ENCODE data around the gene FSTL4. TPM values are rescaled to one million over a fixed set of nuclear protein-coding genes. Genes with fewer than 3 reads are reported as not detected.

Gene FSTL4
- total RNA-seq, 2 donors from 2014 or later = 4.5 to 10.1 TPM

DNA sequence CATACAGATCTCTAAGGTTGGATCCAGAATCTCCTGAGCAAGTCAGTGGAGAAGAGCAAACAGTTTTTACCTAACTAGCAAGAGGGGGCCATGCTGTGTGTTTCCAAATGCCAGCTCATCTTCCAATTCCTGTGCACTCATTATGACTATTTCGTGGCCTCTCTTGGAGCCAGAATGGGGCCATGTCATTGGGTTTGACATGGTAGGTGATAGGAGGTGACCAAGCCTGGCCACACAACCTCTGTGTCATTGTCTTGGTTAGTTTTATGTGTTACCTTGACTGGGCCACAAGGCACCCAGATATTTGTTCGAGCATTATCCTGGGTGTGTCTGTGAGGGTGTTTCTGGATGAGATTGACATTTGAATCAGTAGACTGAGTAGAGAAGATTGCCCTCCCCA, 354.4 kb downstream of the FSTL4 start:
- intact Hi-C loops (cut with DNase I) = no loop called here
- WGBS = 94% methylated on average over 2 of the region's 2 CpGs
- H3K4me1 ChIP-seq (replicated peaks) = no peaks in the 10 kb centered on the region
- H3K9me3 ChIP-seq = no peaks in the 10 kb centered on the region
- DNase-seq (ENCODE audit: low spot score) = no peak
- TF ChIP-seq, protein P1, sequence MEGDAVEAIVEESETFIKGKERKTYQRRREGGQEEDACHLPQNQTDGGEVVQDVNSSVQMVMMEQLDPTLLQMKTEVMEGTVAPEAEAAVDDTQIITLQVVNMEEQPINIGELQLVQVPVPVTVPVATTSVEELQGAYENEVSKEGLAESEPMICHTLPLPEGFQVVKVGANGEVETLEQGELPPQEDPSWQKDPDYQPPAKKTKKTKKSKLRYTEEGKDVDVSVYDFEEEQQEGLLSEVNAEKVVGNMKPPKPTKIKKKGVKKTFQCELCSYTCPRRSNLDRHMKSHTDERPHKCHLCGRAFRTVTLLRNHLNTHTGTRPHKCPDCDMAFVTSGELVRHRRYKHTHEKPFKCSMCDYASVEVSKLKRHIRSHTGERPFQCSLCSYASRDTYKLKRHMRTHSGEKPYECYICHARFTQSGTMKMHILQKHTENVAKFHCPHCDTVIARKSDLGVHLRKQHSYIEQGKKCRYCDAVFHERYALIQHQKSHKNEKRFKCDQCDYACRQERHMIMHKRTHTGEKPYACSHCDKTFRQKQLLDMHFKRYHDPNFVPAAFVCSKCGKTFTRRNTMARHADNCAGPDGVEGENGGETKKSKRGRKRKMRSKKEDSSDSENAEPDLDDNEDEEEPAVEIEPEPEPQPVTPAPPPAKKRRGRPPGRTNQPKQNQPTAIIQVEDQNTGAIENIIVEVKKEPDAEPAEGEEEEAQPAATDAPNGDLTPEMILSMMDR (IDR thresholded peaks at IDR 0.05) = no peak
- TF ChIP-seq POLR2A (IDR thresholded peaks at IDR 0.05) (no peak), POLR2AphosphoS5 (IDR thresholded peaks at IDR 0.05) (no peak)
- peaks cover 2% of the 10 kb centered on the region for H3K27me3 ChIP-seq (replicated peaks; ENCODE audit: insufficient read depth)
- H3K27ac ChIP-seq = no peak overlapping the region
- H3K4me3 ChIP-seq = no peak overlapping the region
- no peaks in the 10 kb centered on the region for H3K36me3 ChIP-seq

DNA sequence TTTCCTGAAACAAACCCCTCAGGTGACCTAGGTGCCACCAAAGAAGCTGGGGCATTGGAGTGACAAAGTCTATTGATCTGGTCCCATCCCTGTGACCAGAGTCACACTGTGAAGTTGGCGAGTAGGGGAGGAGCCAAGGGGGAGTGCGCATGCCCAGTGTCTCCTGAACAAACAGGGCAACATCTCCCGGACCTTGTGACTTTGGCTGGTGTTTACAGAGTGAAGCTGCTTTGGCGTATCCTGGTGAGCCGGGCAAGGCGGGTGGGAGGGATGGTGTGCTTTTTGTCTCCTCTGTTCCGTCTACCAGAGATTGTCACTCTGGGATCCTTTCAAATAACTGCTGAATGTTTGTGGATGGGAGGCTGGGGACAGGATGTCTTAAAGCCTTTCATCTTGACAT, 356.1 kb downstream of the FSTL4 start:
- H3K4me1 ChIP-seq (replicated peaks) = no peaks in the 10 kb centered on the region
- intact Hi-C loops (cut with DNase I) = no loop called here
- no peaks in the 10 kb centered on the region for H3K9me3 ChIP-seq
- H3K27ac ChIP-seq = no peak overlapping the region
- no peaks in the 10 kb centered on the region for H3K36me3 ChIP-seq
- no peak overlapping the region for H3K4me3 ChIP-seq
- no peak for TF ChIP-seq POLR2AphosphoS5 (IDR thresholded peaks at IDR 0.05)
- no peak for TF ChIP-seq POLR2A (IDR thresholded peaks at IDR 0.05)
- TF ChIP-seq, protein P1 (IDR thresholded peaks at IDR 0.05) = no peak
- DNase-seq (ENCODE audit: low spot score) = no peak
- peaks cover 2% of the 10 kb centered on the region for H3K27me3 ChIP-seq (replicated peaks; ENCODE audit: insufficient read depth)
- 71% methylated on average over 7 of the region's 7 CpGs for WGBS

DNA sequence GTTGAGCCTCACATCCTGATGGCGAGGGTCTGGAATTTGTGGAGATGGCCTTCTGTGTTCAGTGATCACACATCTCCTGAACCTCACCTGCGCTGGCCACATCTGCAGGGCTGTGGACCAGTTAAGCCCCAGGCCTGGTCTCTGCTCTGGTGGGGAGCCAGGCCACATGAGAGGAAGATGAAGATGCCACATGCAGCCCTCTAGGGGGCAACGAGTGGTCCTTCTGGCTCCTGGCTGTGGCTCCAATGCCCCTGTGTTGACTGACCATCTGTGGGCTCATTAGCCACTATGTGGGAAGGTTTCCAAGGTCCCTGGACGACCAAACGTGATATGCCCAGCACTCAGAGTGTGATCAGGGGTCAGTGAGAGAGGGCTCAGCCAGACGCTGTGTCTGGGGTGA, 357.5 kb downstream of the FSTL4 start:
- no peaks in the 10 kb centered on the region for H3K36me3 ChIP-seq
- 85% methylated on average over 6 of the region's 6 CpGs for WGBS
- H3K9me3 ChIP-seq = no peaks in the 10 kb centered on the region
- TF ChIP-seq, protein P1 (IDR thresholded peaks at IDR 0.05) = no peak
- TF ChIP-seq POLR2A (IDR thresholded peaks at IDR 0.05) = no peak
- no peak for TF ChIP-seq POLR2AphosphoS5 (IDR thresholded peaks at IDR 0.05)
- no peak for DNase-seq (ENCODE audit: low spot score)
- H3K4me1 ChIP-seq (replicated peaks) = no peaks in the 10 kb centered on the region
- no peak overlapping the region for H3K27ac ChIP-seq
- H3K27me3 ChIP-seq (replicated peaks; ENCODE audit: insufficient read depth) = no peaks in the 10 kb centered on the region
- intact Hi-C loops (cut with DNase I) = no loop called here
- no peak overlapping the region for H3K4me3 ChIP-seq

DNA sequence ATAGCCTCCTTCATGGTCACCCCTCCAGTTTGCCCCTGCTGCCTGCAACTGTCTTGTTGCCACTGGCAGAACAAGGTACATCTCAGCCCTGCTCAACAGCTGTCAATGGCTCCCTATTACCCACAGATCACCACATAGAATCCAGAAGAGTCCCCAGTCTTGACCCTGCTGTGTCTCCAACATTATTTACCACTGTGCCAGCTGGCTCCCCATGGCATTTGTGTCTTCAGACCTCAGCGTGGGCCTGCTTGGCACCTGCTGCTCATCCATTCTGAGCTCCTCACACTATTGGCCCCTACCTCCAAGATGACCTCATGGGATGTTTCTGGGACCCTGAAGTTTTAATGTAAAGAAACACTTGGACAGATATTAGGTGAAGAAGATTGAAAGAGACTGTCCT, 358.7 kb downstream of the FSTL4 start:
- H3K27me3 ChIP-seq (replicated peaks; ENCODE audit: insufficient read depth) = no peaks in the 10 kb centered on the region
- intact Hi-C loops (cut with DNase I) = no loop called here
- WGBS = 100% methylated on average over 1 of the region's 1 CpG
- no peak for DNase-seq (ENCODE audit: low spot score)
- TF ChIP-seq POLR2AphosphoS5 (IDR thresholded peaks at IDR 0.05) (no peak), POLR2A (IDR thresholded peaks at IDR 0.05) (no peak)
- TF ChIP-seq, protein P1 (IDR thresholded peaks at IDR 0.05) = no peak
- no peaks in the 10 kb centered on the region for H3K9me3 ChIP-seq
- H3K4me3 ChIP-seq = no peak overlapping the region
- no peaks in the 10 kb centered on the region for H3K4me1 ChIP-seq (replicated peaks)
- no peak overlapping the region for H3K27ac ChIP-seq
- H3K36me3 ChIP-seq = no peaks in the 10 kb centered on the region

DNA sequence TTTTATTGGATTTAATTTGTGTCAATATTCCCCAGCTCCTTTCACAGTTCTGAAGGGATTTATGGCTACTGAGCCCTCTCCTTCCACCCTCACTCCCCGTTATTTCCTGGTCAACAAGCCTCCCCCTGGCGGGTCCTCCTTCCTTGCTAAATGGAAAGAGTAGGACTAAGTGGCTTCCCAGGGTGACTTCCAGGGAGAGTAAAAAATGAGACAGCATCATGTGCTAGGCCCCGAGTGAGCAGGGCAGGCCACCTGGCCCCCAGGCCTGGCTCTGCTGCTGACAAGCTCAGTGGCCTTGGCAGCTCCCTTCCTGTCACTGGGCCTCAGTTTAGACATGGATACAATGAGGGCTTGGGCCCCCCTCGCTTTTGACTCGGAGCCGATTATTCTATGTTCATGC, 359.3 kb downstream of the FSTL4 start:
- DNase-seq (ENCODE audit: low spot score) = no peak
- H3K27me3 ChIP-seq (replicated peaks; ENCODE audit: insufficient read depth) = no peaks in the 10 kb centered on the region
- 96% methylated on average over 6 of the region's 6 CpGs for WGBS
- intact Hi-C loops (cut with DNase I) = no loop called here
- H3K4me3 ChIP-seq = no peak overlapping the region
- H3K9me3 ChIP-seq = no peaks in the 10 kb centered on the region
- no peak overlapping the region for H3K27ac ChIP-seq
- no peaks in the 10 kb centered on the region for H3K4me1 ChIP-seq (replicated peaks)
- no peak for TF ChIP-seq POLR2AphosphoS5 (IDR thresholded peaks at IDR 0.05)
- TF ChIP-seq, protein P1 (IDR thresholded peaks at IDR 0.05) = no peak
- TF ChIP-seq POLR2A (IDR thresholded peaks at IDR 0.05) = no peak
- H3K36me3 ChIP-seq = no peaks in the 10 kb centered on the region

All from prostate gland (tissue), 2 donors.